Hematopoietic multipotent progenitor cell treated with erythropoietin and hydrocortisone succinate and interleukin-3 and kit ligand, for 6 days (in vitro differentiated cells): Measurements from ENCODE around the gene CAMK2A.

Source experiments
- DNase-seq: peaks from one replicate; pipeline ENCODE4 v3.0.0-alpha.2; 2015

Gene CAMK2A

DNA sequence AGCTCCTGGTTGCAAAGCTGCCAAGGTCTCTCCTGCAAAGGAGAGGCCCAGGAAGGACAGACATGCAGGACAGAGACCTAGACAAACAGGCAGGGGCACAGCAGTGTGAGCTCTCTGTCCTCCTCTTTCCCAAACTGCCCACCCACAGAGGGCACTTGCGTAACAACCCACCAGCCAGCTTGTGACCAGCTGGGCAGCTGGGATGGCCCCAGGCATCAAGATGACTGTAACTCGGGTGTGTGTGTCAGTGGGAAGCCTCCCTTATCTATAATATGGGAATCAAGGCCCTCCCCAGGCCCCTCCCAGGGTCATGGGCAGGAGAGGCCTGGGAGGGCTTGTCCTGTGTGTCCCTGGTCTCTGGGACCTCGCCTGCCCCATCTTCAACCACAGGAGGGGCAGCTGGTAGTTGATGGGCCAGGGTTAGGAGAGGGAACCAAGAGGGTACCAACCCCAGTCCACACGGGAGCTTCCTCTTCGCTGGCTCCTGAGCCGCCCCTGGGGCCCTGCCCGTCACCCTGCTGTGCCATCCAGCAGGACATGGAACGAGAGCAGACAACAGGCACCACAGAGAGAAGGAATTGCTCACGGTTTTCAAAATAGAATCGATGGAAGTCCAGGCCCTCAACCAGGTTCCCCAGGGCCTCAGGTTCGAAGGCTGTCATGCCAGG, 61.8 kb downstream of the CAMK2A start:
- no peak for DNase-seq

DNA sequence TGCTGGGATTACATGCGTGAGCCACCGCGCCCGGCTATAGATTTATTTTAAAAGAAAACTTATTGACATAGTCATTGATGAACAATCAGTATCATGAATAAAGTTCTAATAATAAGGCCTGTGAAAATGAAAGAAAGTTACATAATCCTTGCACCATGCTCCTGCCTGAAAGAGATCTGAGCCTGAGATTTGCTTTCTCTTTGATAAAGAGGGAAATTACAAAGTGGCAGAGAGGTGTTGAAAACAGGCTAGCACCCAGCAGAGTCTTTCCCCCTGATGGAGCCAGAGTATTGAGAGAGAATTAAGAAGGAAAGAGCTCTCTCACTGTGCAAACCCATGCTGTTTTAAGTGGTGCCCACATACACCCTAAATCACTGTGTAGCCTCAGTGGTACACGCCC, 62.5 kb downstream of the CAMK2A start:
- no peak for DNase-seq

DNA sequence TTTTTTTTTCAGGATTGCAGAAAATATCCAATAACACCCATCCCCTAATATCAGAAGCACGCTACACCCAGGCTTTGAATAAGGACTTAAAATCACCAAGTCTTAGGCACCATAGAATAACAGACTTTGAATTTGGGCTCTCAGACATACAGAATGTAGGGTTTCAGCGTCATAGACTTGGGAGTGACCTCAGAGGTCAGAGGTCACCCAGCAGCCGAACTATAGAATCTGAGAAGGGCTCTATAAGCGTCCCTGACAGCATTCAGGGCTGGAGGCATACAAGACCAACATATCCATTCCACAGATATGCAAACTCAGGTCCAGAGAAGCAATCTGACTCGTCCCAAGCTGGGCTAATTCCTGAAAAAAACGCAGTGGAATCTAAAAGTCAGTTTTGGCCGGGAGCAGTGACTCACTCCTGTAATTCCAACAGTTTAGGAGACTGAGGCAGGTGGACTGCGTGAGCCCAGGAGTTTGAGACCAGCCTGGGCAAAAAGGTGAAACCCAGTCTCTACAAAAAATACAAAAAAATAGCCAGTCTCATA, 65.0 kb downstream of the CAMK2A start:
- no peak for DNase-seq

DNA sequence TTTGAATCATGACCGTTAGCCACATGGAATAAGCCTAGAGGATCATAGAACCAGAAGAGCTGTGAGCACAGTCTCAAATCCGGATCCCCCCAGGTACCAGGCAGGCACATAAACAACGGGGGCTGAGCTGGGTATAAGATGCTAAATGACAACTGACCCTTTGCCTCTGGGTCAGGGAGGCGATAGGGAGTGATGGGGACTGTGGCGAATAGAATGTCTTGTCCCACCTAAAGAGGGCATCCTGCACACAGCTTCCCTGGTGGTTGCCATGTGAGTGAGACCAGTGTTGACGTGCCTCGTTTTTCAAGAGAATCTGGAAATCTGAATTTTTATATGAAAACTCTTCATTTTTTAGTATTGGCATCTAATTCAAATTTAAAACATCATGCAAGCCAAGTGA, 66.1 kb downstream of the CAMK2A start:
- DNase-seq, result no peak

DNA sequence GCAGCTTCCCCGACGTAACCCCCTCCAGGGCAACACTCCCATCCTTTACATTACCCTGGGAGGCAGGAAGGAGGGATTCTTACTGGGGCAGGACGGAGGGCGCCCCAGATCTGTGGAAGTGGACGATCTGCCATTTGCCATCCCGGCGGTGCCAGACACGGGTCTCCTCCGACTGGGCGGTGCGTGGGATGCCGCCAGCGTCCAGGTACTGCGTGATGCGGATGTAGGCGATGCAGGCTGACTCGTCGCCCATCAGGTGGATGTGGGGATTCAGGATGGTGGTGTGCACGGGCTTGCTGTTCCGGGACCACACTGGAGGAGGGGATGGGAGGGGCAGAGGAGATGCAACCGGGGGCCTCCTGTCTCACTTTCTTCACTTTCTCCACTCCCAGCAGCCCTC, 66.7 kb downstream of the CAMK2A start:
- DNase-seq, result no peak

DNA sequence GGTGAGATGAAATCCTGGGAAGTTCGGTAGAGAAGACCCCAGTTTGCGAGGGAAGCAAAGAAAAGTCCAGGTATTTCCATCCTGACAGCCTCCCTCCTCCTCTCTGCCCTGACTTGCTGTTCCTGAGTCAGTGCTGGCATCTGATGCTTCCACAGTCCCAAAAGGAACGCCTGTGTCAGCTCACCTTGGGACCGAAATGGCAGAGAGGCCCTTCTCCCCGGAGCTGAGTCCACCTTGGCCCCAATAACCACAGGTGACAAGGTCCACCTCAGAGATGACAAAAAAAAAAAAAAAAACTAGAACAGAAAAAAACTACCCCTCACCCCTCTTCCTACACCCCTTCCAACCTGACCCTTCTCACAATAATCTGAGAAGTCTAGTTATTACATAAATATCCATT, 68.1 kb downstream of the CAMK2A start:
- DNase-seq, result no peak

DNA sequence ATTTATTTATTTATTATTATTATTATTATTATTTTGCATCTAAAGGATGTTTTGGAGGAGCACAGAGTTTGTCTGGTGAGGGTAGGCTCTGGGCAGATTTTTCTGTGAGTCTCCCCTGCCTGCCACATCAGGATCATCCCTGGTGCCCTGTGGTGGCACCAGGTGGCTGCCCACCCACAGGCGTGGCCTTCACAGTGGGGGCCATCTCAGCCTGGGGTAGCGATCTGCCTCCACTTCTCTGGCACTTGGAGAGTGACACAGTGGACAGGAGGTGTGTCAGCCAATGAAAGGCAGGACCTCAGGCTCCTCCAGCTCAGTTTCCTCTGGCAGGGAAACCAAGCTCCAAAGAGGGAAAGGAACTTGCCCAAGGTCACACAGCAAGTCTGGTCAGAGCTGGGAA, 69.7 kb downstream of the CAMK2A start:
- no peak for DNase-seq

DNA sequence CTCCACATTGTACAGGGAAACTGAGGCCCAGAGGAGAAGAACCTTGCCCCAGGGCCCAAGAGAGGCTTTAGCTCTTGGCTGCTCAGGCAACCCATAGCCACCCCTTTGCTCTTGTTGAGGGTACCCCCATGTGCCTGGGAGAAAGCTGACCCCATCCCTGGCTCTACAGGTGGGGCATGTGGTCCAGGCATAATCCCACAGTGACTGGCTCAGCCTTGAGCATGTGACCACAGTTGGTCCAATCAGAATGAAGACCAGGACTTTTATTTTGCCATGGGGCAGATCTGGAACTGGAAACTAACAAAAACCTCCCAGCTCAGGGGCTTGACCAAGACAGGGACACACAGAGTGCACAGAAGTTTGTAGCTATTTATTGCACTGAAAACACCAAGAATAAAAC, 70.4 kb downstream of the CAMK2A start:
- DNase-seq, result peak; percentile 12

DNA sequence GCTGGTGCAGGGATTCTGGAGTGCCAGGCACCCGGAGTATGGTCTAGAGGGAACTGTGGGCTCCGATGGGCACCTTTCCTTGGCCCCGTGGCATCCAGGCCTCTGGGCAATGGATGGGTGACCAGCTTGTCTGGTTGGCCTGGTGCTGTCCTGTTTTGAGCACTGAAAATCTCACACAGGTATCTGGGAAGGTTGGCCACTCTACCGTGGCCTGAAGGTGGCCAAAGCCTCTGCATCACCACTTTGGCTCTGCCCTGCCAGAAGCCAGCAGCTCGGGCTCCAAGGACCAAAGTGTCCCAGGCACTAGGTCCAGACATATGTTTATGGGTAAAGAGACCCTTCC, 70.9 kb downstream of the CAMK2A start:
- no peak for DNase-seq

DNA sequence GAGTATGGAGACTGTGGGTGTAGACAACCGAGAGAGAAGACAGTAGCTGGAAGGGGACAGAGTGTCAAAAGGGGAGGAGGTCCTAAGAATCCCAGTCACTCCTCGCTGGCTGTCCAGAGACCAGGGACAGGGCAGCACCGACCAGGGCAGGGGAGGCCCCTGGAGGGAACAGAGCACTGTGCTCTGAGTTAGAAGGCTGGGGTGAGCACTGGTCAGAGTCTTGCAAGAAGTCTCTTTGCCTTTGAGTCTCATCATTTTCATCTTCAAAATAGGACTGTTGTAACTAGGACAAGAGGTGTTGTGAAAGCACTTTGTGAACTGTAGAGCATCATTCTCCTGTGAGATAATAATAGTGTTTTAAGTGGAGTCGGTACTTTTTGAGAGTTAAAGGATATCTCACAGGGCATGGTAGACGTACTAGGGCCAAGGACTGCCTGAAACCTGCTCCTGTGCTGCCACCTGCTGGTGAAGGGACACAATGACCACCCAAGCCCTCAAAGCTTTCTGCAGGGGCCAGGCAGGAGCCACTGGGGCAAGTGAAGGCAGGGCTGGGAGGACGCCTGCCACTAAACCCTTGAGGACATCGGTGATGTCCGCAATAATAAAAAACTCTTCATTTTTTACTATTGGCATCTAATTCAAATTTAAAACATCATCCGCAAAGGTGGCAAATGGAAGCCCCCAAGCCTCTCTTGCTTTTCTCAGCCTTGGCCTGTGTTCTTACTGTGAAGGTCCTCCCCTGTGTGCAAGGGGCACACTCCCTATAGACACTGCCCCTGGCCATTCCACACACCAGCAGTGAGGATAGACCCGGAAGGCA, 71.5 kb downstream of the CAMK2A start:
- peak; percentile 92 for DNase-seq

DNA sequence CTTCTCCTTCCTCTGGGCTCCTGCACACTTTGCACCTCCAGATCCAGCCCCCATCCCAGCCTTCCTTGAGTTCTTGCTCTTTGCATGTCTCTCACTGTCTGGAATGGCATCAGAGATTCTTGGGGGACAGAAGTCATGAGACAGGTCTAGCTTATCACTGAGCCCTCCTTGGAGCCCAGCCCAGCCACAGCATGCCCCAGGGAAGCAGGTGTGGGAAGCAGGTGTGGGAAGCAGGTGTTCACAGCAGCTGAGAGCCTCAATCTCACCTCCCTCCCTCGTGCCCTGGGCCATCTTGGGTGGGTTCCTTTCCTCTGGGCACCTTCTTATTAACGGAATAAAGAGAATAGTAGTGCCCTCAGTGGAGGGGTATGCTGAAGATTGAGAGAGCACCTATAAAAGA, 72.5 kb downstream of the CAMK2A start:
- DNase-seq, result no peak

DNA sequence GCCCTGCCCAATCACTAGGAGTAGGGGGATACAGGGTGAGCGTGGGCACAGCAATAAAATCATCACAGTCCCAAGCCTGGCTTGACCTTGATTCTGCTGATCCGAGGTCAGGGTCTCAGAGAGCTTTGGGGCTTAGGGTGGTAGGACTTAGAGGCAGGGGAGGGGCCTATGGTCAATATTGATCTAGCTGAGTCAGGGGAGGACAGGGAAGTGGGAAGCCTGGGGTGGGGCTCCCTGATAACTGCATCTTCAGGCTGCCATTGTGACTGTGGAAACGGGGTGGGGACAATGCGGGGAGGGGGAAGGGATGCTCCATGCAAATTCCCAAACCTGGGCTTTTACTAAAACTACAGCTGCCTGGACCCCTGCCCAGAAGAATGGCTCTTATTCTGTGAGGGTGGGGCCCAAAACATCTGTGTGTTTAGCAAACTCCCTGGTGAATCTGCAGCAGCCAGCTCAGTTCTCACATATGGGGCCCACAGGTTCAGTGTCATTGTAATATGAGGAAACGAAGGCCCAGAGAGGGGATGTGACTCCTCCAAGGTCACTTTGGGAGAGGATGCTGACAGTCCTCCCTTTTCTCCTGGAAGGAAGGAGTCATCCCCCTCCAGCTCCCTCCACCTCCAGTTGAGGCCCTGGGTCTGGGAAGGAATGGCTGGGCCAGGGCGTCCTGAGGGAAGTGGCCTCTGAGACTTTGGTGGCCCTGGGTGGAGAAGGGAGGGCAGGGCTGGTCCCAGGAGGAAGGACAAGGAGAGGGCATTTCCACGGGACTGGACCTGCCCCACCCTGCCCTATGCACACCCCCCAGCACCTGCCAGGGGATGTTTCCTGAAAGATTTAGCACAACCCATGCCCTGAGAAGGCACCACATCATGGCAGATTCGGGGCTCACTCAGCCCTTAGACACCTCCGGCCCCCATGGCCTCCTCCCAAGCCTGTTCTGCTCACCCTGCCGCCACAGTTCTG, 73.3 kb downstream of the CAMK2A start:
- no peak for DNase-seq

DNA sequence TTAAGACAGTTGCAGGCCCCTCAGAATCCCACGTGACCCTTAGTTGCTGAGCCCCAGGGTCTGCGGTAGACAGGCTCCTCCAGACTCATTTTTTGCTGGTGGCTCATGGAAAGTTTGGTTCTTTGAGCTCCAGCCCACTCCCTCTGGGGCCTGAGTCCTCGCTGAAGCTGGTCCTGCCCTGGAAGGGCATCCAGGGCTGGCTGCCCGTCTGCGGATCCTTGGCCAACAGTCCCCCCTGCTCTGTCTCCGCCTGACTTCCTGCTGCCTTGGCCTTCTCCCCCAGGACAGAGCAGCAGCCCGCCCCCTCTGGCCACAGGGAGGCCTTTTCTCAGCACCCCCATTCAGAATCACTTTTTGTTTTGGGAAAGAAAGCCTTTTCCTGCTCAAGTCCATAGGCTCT, 75.3 kb downstream of the CAMK2A start:
- DNase-seq, result no peak

DNA sequence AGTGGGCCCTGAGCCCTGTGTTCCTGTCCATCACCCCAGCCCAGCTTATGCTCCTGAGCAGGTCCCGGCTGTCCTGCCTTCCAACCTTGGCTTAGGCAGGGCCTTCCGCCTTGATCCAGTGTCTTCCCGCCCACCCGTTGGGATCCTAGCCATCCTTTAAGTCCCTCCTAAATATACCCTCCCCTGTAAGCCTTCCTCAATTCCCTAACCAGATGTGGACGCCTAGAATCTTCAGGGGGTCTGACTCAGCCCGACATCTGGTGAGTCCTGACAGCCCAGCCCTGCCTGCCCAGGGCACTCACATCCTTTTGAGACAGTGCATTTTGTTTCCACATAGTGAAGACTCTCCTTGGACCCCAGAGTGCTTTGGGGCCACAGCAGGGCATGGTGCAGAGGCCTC, 76.0 kb downstream of the CAMK2A start:
- no peak for DNase-seq

DNA sequence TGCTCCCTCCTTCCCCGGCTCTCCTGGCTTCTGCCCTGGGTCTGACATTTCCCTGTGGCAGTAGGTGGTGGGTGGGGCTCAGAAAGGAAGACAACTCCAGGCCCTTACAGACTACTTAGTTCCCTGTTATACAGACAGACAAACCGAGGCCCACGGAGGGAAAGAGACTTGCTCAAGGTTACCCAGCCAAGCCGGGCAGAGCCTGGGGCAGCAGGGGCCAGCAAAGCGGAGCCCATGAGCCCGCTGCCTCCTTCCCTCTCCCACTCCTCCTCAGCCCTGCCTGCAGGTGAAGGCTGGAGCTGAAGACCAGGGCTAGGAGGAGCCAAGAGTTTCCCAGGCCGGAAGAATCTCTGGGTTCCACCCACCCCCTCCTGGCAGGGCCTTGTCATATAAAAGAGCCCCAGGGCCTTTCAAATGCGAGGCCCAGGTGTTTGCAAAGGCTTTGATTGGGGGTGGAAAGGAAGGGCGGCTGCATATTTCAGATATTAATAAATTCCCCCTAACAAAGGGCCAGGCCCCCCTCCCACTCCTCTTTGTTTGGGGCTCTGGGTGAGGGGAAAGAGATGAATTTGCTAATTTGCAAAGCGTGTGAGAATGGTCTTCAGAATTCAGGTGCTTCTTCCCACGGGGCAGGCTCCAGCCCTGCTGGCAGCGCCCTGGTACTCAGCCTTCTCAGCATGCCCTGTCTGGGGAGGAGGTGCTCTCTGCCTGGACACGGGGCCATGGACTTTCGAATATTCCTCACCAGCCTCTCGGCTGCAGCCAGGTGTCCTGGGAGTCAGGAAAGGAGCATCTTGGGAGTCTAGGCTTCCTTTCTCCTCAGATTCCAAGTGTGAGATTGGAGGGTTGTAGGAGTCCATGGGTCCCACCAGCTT, 78.2 kb downstream of the CAMK2A start:
- DNase-seq, result no peak

DNA sequence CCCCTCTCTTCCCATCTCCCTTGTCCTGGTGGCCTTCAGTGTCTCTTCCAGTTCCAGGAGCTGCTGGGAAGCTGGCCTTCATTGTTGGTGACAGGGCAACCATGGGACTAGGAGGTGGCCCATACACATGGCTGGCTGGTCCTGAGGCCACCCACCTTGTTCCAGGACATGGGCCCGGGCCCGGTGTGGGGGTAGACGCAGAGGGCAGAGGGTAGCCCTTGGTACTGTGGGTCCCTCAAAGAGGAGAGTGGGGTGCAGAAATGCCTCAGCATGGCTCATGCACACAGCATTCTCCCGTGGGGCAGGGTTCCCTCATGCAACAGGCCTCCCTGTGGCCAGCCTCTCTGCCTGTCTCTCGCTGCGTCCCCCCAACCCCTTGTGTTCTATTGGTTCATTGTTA, 78.9 kb downstream of the CAMK2A start:
- DNase-seq, result no peak

DNA sequence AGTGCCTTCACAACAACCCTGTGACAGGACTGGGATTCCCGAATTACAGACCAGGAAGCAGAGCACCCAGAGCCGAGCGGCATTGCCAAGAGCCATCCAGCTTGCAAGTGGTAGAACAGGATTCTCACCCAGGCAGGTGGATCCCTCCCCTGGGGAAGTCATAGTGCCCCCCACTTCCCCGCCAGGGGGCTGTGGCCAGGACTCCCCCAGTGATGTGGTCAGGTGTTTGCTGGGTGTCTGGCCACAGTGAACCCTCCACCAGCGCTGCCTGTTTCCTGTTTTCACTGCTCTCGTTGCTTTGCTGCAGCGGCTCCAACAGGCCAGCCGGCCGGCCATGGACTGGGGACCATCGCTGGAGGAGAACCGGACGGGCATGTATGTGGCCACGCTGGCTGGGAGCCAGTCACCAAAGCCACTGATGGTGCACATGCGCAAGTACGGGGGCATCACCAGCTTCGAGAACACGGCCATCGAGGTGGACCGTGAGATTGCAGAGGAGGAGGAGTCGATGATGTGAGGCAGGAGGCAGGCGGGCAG, 80.4 kb downstream of the CAMK2A start:
- DNase-seq, result peak; percentile 14

DNA sequence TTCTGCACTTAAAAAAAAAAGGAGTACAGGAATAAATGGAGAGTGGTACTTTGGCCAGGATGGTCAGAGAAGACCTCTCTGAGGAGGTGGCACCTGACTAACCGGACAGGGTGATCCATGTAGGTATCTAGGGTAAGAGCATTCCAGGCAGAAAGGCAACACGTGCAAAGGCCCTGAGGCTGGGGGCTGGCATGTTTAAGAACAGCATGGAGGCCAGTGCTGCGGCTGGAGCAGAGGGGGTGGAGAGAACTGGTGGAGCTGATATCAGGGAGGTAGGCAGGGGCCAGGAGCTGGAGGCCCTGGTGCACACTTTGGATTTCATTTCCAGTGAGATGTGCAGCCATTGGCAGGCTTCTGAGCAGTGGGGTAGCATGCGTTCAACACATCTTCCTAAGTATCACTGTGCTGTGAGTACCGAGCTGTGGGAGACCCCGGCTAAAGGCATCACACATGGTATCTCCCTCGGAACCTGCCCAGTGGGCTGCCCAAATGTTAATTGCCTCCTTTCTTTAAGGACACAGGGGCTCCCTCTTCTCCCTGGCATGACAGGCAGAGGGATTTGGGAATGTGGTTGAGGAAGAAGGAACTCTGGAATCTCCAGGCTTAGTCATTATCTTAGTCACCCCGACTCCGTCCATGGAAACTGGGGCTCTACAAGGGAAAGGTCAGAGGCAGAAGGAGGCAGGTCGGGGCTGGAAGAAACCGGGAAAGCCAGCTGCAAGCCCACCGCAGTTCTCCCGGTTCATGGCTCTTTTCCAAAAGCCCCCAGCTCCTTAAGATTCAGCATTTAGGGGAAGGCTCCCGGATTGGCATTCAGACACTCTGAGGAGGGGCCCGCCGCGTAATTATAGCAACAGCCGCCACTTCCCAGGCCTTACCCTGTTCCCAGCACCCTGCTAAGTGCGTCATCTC, 81.1 kb downstream of the CAMK2A start:
- no peak for DNase-seq

DNA sequence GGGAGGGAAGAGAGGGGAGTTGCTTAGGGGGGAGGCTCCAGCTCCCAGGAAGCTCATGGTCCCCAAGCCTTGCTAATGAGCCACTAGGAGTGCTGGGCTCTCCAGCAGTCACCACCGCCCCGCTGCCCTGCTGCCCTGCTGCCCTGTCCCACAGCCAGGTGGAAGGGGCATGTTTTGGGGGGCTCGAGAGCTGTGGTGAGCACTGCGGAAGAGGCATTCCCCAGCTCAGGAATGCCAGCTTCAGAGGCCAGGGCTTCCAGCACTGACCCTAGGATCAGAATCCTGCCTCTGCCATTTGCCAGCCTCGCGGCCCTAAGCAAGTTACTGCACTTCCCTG, 82.8 kb downstream of the CAMK2A start:
- DNase-seq, result no peak

DNA sequence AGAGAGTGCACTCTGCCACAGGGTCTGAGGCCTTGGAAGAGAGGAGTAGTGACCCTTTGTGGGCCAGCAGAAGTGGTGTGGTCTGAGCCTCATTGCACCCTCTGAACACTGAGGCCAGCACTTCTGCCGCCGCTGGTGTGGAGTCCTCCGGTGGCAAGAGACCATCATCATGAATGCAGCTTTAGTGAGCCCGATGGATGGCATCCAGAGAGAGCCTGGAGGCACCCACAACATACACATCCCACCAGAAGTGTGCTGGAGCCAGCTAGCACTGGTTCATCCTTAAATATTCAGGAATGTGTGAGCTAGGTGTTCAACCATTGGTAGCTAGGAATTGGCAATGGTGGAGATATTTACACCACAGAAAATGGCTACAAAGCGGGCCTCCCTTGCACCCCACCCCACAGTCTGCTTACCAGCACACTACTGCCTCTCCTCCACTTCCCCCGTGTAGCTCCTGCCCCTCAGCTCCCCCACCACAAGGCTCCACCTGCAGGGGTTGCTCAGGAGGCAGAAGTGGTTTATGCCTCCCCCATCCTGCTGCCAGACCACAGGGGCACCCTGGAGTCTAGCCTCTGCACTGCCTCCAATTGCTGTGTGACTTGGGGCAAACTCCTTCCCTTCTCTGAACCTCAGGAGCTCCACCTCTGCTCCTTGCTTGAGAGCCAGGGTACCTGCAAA, 83.3 kb downstream of the CAMK2A start:
- no peak for DNase-seq

DNA sequence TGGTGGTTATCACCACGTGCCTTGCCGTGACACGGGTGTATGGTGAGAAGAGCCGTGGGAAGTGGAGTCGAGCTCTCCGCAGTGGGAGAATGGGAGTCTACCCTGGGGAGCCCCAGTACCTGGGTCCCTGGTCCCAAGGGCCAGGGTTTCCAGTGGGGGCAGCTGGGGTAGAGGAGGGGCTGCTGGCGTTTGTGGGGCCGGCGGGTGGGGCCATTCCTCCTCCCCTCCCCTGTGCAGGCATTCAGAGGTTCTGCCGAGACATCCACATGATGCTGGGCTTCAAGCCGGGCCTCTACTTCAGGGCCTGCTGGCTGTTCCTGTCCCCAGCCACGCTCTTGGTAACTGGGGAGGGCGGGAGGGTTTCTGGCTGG, 85.0 kb downstream of the CAMK2A start:
- DNase-seq, result no peak
